ENCODE data around the gene CD6.

Gene CD6

DNA sequence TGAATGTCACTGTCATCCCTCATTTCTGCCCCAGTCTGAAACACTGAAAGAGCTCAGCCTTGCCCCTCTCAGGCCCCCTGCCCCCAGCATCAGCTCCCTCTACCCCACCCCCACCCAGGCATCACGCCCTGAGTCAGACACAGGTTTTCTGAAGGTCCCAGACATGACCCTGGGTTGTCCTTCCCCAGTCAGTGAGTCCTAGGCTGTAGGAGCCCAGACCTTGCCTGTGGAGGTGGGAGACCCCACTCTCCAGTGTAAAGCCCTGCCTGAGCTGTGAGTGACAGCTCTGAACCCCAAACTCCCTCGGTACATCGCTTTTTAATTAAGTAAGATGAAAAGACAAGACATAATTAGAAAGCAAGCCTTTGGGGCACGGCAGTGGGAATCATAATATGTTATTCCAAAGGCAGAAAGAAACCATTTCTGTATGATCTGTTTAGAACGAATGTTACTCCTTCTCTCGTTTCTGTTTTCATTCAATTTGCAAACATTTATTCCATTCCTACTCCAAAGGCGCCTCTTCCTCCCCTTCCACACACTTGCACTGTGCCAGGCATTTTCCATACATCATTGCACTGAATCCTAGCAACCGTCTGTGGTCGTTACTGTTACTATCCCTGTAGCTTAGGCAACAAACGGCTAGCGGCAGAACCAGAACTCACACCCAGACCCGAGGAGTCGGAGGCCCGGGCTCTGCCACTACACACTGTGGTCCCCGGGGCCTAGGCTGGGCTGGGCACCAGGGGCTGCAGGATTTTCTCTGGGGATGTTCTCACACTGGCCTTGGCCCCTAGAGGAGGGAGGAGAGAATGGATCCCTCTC lies 63.4 kb downstream of the CD6 start:
- DNase-seq, result peak; percentile 38

DNA sequence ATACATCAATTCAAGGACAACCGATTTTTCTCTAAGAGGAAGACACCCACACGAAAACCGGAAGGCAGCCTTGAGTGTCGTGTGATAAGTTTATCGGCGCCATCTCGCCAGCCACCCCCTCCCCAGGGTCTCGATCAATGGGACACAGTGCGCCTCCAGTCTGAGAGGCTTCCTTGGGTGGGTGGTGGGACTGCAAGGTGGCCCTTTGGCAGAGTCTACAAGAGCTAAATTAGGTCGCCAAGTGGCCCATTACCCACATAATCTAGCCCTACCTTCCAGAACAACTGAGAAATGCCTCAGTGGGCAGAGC lies 64.0 kb downstream of the CD6 start:
- no peak for DNase-seq

DNA sequence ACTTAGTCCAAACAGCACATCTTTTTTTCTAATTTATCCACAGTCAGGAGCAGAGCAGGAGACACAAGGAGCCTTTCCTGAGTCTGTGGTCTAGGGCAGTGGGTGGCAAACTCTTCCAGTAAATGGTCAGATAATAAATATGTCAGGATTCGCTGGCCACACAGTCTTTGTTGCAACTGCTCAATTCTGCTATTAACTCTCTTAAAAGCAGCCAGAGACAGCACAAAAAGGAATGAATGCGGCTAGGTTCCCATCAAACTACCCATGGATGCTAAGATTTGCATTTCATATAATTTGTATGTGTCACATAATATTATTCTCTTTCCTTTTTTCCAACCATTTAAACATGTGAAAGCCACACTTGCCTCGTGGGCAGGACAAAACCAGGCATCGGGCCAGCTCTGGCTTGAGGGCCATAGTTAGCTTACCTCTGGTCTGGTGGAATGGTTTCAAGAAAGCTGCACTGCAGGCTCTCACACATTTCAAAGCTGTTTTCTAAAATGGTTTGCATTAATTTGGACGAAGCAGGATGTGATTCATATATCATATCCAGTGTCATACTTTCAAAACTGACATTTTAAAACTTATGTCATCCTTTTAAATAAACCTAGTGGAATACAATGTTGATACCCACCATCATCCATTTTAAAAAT lies 66.1 kb downstream of the CD6 start:
- DNase-seq, result no peak

DNA sequence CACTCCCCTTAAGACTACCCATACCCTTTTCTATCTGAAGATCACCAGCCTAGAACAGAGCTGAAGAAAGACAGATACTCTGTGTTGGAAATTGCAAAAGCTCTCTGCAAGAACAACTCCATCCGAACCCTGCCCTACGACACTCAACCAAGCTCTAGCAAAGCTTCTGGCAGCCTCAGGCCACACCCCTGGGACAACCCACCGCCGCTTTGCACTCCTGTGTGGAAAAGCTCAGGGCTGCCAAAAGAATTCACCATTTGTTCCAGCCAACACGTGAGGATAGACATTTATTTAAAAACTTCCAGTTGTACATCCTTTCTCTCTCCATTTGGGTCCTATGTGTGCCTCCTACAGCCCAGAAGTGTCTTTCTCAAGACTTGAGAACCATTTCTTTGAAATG lies 68.4 kb downstream of the CD6 start:
- no peak for DNase-seq

DNA sequence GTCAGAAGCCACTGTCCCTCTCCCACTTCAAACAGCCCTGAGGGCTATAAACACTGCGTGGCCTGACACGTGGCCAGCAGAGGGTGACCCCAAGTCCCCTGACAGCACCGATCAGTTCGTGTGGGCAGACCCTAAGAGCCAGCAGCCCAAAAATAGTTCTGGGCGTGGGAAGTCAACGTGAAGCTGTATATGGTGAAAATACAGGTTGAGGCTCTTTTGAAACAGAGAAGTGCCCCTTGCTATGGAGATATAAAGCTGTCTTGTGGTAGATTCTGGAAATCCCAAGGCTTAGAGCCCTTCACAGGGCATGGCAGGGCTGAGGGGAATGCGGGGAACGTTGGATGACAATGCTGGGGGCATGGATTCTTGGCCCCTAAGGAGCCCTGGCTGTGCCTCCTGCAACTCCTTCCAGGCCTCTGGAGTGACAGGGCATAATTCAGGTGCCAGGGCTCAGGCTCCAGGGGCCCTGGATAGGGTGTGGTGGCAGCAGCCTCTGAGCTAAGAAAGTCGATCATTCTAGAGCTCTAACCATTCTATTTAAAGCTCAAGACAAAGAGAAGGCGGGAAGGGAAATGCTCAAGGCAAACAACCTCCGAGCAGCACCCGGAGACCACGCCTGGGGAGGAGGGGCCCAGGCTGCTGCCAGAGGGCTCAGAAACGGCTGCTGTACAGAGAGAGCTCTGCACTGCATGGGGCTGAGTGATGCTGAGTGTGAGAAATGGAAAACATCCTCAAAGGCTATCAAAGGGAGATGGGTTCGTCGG lies 70.5 kb downstream of the CD6 start:
- DNase-seq, result peak; percentile 72

DNA sequence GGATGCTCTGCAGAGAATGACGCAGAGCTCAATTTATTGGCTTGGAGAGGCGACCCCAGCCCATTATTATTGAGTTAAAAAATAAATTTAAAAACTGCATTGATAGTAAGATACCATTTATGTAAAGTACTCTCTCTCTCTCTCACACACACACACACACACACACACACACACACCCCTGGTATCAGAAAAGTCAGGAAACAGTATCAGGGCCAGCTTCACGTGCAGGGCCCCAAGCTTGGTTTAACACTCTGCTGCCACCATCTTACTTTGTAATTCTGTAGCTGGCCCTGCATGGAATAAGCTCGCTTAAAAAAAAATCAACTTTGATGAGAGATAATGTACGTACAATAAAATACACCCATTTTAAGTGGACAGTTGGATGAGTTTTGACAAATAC lies 71.1 kb downstream of the CD6 start:
- DNase-seq, result no peak

DNA sequence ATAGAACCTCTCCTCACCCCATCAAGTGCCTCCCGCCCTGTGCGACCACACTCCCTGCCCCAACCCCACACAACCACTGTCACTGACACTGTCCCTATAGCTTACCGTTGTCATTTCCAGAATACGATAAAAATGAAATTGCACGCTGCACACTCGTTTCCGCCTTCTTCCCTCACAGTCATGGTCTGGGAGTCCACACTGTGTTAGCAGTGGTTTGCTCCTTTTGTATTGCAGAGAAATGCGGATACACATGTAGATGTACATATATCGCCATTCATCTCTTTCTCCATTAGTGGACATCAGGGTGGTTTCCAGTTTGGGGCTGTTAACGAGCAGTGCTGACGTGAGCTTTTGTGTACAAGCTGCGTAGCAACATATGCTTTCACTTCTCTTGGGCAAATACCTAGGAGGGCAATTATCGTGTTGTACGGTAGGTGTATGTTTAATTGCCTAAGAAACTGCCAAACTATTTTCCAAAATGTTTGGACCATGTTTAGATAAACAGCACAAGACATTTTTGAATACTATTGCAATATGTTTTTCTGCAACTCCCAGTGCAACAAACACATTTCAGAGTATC lies 71.6 kb downstream of the CD6 start:
- no peak for DNase-seq

DNA sequence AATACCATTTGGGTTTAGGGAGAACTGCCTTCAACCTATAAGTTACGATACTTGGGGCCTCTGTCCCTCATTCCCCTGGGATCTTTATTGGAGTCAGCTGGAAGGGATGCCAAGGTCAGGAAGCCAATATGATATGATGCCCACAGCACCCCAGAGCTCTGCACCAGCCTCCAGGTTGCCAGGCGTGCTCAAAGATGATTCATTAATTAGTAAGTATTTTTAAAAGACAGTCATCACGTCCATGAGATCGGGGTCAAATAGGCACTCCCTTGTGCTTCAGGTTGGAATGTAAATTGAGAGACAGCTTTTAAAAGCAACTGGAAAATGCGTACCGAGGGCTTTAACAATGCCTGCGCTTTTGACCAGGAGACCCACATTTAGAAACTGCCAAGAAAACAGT lies 73.8 kb downstream of the CD6 start:
- no peak for DNase-seq

DNA sequence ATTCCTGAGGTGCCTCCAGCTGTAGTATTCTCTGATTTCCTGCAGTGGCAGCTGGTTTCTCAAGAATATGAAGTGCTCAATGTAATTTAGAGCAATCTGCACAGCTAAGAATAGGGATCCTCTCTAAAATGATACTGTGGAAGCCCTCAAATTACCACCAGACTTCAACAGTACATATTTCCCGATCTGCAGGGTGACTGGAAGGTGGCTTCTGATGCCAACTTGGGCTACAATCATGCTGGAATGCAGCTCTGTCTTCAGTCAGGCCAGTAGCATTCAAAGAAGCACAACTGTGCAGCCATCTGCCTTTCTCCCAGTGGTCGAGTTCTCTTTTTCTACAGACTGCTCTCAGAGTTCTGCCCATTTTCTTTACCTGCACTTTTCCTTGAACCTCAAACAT lies 75.4 kb downstream of the CD6 start:
- DNase-seq, result no peak

DNA sequence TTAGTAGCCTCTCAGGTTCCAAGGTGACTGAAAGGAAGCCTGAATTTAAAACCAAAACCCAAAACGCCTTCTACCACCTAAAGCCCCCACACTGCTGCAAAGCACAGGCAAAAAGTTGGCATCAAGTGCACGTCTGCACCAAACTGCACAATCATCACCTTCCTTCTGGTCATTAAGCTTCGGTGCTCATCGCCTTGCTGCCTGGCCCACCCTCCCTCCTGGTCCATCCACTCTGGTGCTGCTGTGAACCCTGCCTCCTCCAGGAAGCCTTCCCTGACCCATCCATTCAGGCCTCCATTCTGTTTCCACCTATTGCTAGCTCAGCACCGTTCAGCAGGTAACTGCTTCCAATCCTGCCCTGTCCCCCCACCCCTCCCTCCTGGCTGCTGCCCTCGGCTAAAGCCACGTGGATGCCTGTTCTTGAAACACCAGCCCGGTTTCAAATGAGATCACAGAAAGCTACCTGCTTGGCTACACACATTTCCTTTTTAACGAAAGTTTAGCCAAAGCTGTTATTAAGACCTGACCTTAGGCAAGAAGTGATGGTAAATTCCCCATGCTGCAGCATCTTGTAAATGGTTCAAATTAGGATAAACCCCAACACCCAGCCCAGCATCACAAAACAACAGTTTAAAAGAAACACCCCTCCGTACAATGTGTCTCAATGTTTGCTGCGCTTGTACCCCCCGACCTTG lies 77.0 kb downstream of the CD6 start:
- DNase-seq, result no peak

DNA sequence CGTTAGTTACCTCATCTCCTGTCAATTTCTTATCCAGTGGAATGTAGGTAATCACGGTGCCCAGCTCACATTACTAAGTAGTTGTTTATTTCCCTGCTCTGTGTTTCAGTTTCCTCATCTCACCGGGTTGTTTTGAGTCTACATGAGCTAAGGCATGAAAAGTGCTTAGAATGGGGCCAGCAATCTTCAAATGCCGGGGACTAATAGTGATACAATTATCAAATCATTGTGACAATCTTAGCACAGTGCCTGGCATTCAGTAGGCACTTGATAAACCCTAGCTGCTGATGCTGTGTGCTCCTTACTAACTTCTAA lies 77.5 kb downstream of the CD6 start:
- no peak for DNase-seq

DNA sequence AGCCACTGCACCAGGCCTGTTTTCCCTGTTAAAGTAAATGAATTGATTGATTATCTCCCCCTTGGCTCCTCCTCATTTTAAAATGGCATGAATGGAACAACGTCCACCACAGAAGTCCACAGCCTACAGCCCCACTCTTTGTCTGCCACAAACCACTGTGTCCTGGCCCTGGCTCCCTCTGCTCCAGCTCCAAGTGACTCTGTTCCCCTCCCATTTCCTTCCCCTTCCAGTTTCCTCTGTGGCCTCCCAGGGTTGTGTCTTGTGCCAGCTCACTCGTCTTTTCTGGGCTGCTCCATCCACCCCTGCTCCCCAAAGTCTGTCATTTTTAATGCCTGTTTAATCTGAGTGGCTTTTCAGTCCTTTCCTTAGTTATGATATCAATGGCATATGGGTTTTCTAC lies 78.4 kb downstream of the CD6 start:
- peak; percentile 19 for DNase-seq

DNA sequence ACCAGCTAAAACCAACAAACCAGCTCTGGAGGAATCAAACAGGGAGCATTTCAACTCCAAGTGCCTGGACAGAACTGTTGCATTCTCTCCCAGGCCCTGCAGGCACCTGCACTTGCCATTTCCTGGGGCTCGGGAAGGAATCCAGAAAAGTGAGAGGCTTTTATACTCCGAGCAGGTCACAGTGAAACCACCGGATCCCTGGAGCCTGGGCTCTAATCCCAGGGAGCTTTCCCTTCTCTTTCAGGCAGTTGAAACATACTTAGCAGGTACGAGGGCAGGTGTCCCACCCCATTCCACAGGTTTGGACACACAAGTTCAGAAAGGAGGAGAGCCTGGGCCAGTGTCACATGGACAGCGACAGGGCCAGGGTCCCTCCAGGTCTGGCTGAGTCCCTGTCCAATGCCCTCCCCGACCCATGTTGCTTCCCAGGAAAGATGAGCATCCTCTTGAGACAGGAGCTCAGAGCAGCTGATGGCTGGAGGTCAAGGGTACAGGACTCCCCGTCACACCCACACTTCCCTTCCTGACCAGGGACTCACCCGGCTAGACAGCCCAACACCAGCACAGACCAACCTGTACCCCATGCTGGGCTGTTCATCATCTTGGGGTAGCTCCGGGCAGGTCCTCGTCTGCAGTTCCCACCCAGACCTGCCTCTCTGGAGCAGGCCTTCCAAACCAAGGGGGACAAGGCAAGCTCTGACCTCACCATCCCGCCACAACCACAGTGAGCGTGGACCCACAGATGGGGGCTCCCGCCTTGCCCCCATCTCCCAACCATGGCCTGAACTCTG lies 80.9 kb downstream of the CD6 start:
- peak; percentile 51 for DNase-seq

DNA sequence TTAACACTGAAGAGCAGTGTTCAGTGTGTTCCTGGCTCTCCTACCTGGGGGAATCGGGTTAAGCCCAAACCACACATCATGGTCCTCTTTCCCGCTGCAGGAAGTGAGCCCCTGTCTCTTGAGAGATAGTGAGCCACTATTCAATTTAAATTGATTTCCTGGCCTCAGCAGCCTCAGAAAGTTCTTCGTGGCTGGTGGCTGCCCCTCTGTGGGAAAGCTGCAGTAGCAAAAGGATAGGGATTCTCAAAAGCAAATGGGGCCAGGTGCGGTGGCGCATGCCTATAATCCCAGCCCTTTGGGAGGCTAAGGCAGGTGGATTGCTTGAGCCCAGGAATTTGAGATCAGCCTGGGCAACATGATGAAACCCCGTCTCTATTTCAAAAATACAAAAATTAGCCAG lies 81.7 kb downstream of the CD6 start:
- DNase-seq, result peak; percentile 28

DNA sequence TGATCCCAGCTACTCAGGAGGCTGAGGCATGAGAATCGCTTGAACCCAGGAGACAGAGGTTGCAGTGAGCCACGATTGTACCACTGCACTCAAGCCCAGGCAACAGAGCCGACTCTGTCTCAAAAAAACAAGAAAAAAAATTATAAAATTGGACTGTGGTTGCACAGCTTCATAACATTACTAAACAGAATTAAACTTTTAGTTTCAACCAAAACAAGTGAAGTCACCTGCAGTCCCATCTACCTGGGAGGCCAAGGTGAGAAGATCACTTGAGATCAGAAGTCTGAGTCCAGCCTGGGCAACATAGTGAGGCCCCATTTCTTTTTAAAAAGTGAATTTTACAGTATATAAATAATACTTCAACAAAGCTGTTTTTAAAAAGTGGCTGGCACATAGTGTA lies 83.0 kb downstream of the CD6 start:
- DNase-seq, result no peak

DNA sequence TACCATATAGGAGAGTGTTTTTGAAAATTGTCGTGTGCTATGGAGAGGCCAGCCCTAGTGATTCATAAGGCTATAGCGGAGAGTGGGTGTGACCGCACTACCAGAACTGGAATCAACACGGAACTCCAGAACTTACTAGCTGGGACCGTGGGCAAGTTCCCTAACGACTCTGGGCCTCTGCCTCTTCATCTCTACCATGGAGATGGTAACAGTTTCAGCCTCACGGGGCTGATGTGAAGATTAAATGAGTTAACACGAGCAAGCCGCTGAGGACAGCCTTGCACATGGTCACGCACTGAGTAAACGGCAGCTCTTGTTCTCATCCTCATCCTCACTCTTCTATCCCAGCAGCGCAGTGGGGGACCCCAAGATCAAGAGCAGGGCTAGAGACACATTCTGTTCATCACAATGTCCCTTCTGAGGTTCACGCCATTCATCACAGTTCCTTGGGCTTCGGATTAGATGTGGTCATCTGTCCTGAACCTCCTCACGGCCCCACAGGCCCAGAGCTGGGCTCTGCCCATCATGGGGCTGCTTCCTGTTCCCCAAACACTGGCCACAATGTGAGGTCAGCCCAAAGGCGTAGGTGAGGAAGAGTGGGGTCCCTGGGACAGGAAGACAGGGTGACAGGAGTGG lies 83.6 kb downstream of the CD6 start:
- peak; percentile 23 for DNase-seq

DNA sequence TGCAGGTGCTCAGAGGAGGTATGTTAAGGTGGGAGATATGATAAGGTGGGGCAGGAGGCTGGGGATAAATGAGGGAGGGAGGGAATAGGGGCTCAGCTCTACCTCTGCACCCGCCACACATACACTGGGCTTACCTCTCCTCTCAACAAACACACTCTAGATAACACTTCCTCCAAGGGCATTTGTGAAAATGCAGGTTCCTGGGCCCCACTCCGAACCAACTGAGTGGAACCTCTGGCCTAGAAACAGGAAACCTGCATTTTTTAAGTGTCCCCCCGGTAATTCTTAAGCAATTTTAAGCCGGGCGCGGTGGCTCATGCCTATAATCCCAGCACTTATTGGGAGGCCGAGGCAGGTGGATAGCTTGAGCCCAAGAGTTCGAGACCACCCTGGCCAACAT lies 84.3 kb downstream of the CD6 start:
- peak; percentile 19 for DNase-seq

DNA sequence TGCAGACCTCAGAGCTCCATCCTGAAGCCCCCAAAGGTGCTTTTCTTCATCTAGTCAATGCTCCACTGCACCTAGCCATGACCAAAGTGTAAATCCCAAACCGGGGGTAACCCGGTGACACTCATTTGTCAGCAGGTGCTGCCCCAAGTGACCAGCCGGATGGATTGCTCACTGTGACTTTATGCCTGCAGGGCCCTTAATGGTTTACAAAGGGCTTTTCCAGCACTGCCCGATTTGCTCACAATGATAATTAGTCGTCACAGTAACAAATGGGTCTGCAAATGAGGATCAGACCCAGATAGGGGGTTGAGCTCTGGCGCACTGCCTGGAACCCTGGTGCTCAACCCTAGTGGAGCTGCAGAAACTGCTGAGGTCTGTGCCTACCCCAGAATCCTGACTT lies 85.1 kb downstream of the CD6 start:
- peak; percentile 56 for DNase-seq

DNA sequence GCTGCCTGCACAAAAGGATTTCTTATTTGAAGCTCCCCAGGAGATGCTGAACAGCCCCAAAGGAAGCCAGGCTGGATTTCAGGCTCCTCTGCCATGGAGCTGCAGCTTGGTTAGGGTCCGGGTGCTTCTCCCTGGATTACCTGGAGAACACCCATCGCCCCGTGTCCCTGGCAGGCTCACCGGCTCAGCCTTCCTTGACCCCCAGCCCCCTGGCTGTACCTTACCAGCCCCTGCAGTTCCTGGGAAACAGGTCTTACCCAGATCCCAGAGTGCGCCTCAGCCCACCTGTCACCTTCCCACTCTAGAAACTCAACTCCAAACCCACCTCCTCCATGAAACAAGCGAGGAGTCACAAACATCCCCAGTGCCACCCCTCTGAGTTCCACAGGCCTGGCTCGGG lies 85.5 kb downstream of the CD6 start:
- DNase-seq, result peak; percentile 45

DNA sequence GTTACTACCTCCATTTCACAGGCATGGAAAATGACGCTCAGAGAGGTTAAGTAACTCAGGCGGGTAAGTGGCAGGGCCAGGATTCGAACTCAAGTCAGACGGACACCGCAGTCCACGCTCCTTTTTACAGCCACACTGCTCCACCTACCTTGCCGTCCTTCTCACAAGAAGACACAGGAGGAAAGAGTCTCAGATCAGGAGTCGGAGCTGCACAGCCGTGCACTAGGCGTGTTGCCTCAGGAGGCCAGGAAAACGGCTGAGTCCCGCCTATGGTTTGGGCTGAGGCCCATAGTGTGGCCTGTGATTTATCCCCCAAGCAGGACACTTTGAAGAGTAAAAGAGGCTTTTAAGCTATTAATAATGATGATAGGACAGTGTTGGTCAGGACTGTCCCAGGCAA lies 86.1 kb downstream of the CD6 start:
- peak; percentile 29 for DNase-seq

DNA sequence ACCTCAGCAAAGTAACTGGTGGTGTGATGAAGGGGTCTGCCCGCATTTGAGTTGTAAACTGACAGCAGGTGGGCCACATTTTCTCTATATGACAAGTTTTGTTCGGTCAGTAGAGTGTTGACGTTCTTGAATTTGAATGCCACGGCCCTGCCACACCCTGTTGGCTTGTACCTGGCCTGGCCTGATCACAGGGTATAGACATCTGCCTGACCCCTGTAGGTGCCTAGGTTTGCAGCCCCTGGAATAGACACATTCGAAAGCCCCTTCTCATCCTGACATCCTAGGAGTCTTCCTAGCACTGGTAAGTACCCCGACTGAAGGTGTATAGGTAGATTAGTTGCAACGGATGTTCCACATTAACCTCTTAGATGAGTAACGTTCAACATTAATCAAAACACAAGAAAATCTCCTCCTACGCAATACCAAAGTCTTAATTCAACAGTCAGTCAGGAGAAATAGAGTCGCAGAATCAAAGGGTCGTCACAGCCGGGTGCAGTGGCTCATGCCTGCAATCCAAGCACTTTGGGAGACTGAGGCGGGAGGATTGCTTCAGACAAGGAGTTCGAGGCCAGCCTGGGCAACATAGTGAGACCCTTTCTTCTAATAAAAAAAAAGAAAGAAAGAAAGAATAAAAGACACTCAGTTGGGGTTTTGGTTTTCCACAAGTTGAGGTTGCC lies 87.2 kb downstream of the CD6 start:
- peak; percentile 23 for DNase-seq
